Heart left ventricle (tissue), 13 donors: Measurements from ENCODE around the gene POMGNT2.

ENCODE experiments used
- POLR2A ChIP-seq, 2 donors: fragments of 450-650 bp; IDR thresholded peaks; one replicate each; pipeline ENCODE4 v1.6.1; 2017; ENCODE audit warnings: antibody characterized with exemption in 2 of 2, mild to moderate bottlenecking in 2 of 2, moderate library complexity in 2 of 2
- TF ChIP-seq, protein P1 (sequence below), 12 donors: fragments of 200-600 bp; sonication (generic) in 4 of 12; IDR thresholded peaks; one replicate each; pipeline versions ENCODE4 v1.5.0 to v1.8.0; 2018 to 2022; ENCODE audit warnings: antibody characterized with exemption in 12 of 12, mild to moderate bottlenecking in 5 of 12
- donor health status: ischemic (EF 13 %, LVEDD 7.1; RV severe dilation, severe dysfunction).
- donor health status: DM: no; HTN: yes; CAD: no.
- donor health status: DM: no; HTN: no; CAD: no.
- donor health status: ischemic (EF 25% LVEDD 6.9; RV normal size, moderate dysfunction).
- donor health status: ischemic (EF 25% LVEDD 5.7; RV mildly dilated, moderate dysfunction).
- donor health status: ischemic (EF 35%, LVEDD 5.7; RV mildly dilated, moderate dysfunction).
- donor health status: nonischemic (EF 11% LVEDD 7.7; RV severe dilation, severe dysfunction).
- donor health status: DM: yes; HTN: yes; CAD: no.
- donor health status: PGD.
- donor health status: ischemic (EF 29% LVEDD 5.4; RV normal size, mild dysfunction).
- donor health status: nonischemic (EF 23%, LVEDD 6.1; RV moderate dilation, normal function).

DNA sequence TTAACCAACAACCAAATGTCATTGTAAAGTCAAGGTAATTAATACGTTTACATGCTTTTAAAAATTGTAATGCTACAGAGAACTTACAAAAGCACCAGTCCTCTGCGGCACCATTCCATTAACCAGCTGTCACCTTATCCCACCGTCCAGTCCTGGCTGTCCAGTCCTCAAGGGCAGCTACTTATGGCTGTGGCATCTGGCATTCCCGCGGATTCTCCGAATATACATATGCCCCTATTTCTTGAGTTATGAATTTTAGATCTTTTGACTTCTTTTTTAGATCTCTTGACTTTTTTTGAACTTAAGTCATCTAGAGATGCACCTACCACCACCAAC lies 382 bp upstream of the POMGNT2 start:
- TF ChIP-seq, protein P1, sequence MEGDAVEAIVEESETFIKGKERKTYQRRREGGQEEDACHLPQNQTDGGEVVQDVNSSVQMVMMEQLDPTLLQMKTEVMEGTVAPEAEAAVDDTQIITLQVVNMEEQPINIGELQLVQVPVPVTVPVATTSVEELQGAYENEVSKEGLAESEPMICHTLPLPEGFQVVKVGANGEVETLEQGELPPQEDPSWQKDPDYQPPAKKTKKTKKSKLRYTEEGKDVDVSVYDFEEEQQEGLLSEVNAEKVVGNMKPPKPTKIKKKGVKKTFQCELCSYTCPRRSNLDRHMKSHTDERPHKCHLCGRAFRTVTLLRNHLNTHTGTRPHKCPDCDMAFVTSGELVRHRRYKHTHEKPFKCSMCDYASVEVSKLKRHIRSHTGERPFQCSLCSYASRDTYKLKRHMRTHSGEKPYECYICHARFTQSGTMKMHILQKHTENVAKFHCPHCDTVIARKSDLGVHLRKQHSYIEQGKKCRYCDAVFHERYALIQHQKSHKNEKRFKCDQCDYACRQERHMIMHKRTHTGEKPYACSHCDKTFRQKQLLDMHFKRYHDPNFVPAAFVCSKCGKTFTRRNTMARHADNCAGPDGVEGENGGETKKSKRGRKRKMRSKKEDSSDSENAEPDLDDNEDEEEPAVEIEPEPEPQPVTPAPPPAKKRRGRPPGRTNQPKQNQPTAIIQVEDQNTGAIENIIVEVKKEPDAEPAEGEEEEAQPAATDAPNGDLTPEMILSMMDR (IDR thresholded peaks at IDR 0.05): no peak
- no peak for TF ChIP-seq POLR2A (IDR thresholded peaks at IDR 0.05)
